Stimulated activated CD4-positive, alpha-beta T cell treated with anti-CD3 and anti-CD28 coated beads, TNF-alpha, amount 100 ng/mL, for 24 hours (primary cell): ENCODE results near the gene FKBP1B.
A peak's percentile ranks its signal among the peaks of the same experiment; 100 is the strongest.
"Not testable (repeated sequence)": the region's sequence is repeated elsewhere in the genome, so short reads cannot be mapped to it uniquely, and the experiment has no call there.

Experiments used
- DNase-seq, 3 experiments: peaks; one replicate each; pipeline ENCODE4 v3.0.0-alpha.2; 2020; ENCODE audit warnings: low read depth in 3 of 3

The FKBP1B gene

DNA sequence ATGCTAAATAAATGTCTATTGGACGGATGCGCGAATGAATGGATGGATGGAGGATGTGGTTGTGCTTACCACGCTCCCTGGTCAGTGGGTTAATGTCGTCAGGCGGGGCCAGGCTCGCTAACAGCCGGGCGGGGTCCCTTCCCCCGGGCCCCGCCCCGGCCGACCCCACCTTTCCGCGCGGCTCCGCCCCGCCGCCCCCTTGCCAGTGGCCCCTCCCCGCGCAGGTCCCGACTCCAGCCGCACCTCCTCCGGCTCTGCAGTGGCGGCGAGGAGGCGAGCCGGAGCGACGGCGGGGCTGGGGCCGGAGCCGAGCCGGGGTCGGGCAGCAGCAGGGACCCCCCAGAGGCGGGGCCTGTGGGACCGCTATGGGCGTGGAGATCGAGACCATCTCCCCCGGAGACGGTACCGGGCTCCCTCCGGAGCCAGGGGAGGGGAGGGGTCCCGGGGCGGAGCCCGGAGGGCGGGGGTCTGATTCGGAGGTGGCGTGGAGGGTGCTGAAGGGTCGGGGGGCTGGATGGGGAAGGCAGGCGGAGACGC lies at the start of gene FKBP1B:
Gene FKBP1B, plus strand, starts transcription at position 257 of the 537 bp plus-strand sequence. Its CDS starts 109 bp downstream, at position 366.
- peak in 2 of 3 experiments; percentile 13 to 59 for DNase-seq

DNA sequence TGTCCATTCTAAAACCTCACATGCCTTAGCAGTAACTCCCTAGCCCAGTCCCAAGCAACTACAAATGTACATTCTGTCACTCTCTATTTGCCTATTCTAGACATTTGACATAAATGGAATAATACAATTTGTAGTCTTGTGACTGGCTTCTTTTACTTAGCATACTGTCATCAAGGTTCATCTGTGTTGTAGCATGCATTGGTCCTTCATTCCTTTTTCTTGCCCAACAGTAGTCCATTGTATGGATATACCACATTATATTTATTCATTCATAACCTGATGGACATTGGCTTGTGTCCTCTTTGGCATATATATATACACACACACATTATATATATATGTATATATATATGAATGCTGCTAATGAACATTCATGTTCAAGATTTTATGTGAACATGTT lies 41.8 kb upstream of the FKBP1B start:
- no peak for DNase-seq

DNA sequence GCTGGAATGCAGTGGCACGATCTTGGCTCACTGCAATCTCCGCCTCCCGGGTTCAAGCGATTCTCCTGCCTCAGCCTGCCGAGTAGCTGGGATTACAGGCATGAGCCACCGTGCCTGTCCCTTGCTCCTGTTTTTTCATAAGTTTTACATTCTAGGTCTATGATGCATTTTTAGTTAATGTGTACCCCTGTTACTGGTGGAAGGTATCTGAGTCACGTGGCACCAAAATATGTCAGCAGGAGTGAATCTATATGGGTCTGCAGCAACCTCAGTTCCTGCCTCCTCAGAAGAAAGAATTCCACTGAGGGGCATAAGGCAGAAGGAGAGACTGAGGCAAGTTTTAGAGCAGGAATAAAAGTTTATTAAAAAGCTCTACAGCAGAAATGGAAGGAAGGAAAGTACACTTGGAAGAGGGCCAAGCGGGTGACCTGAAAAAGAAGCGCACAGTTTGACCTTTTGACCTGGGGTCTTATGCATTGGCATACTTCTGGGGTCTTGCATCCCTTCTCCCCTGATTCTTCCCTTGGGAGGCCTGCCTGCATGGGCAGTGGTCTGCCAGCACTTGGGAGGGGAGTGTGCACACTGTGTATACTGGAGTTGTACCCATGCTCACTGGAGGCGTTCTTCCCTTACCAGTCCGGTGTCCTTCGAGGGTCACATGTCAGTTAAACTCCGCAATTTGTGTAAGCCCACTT lies 40.7 kb upstream of the FKBP1B start:
- no peak for DNase-seq

DNA sequence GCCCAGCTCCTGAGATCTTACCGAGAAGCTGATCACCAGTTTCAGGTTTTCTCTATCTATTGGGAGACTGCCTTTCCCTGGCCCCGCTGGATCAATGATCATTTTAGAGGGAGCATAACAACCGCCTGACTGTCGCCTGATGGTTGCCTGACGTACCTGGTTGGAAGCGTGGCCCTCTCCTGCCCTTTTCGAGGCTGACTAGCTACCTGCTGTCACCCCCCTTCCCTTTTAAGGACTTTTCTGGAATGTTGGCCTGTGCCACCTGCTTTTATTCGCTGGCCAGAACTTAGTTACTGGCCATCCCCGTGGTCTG lies 40.2 kb upstream of the FKBP1B start:
- no peak for DNase-seq

DNA sequence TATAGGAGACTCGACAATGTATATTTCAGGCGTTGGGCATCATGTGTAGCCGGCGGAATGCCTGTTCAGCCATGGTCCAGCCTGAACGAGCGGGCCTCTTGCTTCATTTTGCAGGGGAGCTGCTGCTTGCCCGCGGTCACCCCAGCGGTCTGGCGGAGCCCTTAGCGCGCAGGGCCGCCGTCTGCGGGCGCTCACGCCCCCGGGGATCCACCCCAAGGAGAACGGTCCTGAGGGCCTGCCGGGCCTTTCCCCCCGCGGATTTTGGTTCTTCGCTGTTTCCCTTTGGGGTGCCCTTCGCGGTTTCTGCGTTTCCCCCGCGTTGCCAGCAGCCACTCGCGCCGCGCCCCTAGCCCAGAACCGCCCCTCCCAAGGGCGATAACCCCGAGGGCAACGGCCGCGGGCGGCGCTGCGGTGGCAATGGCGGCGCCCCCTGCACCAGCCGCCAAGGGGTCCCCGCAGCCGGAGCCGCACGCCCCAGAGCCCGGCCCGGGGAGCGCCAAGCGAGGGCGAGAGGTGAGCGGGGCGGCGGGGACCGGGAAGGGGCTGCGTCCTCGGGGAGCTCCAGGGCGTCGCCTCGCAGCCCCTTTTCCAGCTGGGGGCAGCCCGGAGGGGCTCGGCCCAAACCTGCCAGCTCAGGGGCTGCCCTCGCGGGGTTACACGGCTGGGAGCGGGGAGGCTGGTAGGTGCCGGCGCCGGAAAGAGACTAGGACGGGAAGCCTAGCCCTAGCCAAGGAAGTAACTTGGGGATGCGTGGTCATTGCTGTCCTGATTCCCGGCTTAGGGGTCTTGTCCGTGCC lies 39.7 kb upstream of the FKBP1B start, which contains the start of gene MFSD2B:
Gene MFSD2B, plus strand, starts transcription at position 406 of the 797 bp plus-strand sequence. Its CDS starts 12 bp downstream, at position 418.
- DNase-seq = no peak

DNA sequence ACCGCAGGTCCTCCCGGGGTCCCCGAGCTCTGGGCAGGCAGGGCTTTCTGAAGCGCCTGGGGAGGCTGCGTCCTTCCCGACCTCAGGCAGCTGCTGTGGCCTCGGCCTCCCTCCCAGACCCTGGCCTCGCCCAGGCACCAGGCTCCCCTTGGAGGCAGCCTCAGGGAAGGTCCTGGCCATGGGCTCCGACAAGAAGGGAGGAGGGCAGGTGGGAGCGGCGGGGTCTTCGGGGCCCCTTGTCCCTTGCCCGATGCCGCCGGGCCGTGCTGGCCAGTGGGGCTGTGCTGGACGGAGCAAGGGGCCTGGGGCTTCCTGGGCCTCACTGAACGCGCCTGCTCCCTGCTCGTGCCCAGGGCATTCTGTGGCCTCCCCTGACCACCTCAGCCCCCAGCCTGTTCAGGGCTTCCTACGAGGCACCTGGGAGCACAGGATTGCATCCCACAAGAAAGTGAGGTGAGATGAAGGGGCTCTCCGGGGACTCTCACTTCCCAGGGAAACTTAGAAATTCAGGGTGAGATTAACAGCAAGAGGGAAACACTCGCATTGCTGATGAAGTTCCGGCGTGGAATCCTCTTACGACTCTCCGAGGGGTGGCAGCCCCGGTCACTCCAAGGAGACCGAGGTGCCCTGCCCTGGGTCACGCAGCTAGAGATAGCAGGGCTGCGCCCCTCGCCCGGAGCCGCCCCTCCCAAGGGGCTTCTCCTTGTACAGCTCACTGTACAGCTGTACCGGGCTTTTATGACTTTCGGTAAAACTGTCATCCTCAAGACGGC lies 38.9 kb upstream of the FKBP1B start:
- DNase-seq = no peak

DNA sequence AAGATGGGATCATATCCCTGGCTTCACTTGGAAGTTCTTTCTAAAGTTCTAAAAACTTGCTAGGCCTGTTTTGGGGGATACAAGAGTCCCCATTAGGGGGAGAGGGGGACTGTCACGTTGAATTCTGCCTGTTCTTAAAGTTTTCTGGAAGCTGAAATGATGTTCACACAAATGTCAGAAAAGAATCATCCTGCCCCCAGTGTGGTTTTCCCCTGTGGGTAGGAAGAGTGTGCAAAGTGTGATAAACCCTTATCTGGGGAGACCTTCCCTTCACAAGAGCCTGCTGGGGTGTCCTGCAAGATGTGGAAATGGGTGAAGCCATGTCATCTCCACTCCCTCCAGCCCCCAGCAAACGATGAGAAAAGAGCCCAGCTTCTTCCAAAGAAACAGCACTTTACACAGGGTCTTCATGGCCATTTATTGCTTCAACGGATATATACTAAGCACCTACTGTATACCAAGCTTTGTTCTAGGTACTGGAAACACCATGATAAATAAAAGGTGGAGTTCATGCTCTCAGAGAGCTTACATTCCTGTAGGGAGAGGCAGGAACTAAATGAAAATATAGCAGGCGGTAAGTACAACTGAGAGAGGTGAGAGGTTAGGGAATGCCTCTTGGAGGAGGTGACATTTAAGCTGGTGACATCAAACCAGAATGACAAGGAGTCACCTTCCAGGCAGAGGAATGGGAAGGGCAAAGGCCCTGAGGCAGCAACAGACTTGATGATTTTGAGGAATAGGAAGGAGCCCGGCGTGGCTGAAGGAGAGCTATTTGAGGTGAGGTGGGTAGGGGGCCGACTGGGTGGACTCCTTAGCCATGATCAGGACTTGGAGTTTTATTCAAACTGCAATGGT lies 38.1 kb upstream of the FKBP1B start:
- DNase-seq = no peak

DNA sequence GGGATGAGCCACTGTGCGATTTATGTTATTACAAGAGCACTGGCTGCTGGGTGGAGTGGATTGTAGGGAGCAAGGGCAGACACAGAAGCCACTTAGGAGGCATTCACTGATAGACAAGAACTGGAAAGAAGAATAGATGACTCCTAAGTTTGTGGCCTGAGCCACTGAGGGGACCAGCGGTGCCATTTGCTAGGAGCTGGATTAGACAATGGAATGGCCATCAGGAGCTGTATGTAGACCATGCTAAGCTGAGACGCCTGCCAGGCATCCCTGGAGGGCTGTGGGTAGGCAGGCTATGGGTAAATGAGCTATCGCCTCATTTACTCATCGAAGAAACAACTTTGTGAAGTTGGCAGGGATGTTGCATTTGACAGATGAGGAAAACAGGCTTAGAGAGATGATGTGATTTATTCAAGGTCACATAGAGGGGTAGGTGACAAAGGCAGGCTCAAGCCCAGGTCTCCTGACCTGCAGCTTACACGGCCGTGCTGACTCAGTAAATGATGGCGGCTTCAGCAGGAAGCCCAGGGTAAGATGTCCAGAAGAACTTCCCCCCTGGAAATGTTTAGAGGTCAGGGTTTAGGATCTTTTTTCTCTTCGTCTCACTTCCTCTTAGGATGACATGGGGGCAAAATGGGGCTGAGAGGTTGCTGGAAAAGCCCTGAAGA lies 36.9 kb upstream of the FKBP1B start:
- no peak for DNase-seq

DNA sequence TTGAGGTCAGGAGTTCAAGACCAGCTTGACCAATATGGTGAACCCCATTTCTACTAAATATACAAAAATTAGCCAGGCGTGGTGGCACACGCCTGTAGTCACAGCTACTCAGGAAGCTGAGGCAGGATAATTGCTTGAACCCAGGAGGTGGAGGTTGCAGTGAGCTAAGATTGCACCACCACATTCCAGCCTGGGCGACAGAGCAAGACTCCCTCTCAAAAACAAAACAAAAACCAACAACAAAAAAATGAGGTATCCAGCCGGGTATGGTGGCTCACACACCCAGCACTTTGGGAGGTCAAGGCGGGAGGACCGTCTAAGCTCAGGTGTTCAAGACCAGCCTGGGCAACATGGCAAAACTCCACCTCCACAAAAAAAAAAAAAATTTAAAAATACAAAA lies 34.6 kb upstream of the FKBP1B start:
- not testable (repeated sequence) for DNase-seq

DNA sequence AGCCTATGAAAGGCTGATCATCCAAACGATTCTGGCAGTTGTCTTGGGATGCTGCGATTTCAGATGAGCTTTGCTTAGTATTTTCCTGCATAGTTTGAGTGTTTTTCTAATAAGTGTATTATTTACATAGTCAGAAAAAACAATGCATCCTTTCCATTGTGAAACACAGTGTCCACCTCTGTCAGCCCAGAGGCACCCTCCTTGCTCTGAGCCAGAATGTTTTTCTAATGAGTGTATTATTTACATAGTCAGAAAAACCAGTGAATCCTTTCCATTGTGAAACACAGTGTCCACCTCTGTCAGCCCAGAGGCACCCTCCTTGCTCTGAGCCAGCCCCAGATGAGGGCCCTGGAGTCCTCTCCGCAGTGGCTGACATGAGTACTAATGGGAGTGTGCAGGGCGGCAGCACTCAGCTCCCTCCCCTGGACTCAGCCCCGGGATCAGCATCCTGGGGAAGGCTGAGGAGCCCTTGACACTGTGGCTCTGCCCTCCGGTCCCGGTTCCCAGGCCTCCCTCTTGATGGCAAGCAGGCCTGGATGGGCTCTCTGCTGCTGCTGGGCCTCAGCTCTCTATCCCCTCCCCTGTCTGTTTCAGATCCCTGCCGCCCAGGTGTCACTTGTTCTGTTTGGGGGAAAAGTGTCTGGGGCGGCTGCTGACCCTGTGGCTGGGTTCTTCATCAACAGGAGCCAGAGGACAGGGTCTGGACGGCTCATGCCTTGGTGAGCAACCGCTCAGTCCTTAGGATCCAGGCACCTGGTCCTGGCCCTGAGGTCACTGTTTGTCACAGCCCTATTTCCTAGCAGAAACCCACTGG lies 33.8 kb upstream of the FKBP1B start:
- DNase-seq = no peak

DNA sequence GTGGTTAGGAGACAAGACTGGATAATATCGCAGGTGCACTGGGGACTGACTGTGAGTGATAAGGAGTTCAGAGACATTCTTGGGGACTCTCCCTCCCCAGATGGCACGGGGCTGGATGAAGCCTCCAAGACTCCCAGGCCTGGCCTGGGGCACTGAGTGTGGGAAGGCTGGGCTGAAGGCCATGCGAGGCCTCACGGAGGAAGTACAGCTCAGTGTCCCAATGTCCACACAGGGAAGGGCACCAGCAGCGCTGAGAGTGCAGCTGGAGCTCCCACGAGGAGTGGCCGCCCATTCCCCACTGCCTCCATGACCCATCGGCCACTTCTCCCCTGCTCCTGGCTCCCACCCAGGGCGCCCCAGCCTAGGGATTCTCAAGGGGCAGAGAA lies 33.2 kb upstream of the FKBP1B start:
- no peak for DNase-seq

DNA sequence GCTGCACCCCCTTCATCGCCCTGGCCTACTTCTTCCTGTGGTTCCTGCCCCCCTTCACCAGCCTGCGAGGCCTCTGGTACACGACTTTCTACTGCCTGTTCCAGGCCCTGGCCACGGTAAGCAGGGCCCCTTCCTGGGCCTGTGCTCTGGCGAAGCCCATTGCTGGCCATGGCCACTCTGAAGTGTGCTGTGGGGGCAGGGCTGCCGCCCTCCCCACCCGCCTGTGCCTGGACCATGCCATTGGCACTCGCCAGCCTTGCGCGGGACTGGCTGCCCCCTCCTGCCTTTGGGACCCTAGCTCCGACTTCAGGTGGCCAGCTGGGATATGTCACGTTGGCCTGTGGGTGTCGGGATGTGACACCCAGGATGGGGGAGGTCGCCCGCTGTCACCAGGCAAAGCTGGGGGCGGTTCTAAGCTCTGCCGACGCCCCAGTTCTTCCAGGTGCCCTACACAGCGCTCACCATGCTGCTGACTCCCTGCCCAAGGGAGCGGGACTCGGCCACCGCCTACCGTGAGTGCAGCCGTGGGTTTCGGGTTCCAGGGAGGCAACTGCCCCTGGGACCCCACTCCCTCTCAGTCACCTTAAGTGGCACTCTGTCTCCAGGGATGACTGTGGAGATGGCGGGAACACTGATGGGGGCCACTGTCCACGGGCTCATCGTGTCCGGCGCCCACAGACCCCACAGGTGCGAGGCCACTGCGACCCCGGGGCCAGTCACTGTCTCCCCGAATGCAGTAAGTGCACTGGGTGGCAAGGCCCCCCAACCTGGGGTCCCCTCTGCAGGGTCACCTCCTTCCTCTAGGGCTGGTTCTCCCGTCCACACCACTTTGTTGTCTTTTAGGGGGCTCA lies 32.5 kb upstream of the FKBP1B start:
- no peak for DNase-seq

DNA sequence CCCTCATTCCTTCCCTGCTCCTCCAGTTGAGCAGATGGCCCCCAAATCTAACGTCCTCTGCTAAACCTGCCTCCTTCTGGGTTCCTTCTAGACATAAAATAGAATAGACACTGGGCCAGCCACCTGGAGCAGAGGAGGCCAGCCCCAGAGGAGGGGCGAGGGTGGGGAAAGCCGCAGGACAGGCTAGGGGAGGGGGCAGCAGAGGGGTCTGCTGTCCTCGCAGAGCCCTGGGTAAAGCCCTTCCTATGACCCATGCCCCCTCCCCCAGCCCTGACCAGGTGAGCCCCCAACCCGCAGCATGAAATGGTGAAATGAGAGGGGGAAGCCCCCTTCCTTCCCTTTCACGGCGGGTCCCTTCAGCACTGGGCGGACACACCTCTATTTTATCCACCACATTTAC lies 31.8 kb upstream of the FKBP1B start:
- no peak for DNase-seq

DNA sequence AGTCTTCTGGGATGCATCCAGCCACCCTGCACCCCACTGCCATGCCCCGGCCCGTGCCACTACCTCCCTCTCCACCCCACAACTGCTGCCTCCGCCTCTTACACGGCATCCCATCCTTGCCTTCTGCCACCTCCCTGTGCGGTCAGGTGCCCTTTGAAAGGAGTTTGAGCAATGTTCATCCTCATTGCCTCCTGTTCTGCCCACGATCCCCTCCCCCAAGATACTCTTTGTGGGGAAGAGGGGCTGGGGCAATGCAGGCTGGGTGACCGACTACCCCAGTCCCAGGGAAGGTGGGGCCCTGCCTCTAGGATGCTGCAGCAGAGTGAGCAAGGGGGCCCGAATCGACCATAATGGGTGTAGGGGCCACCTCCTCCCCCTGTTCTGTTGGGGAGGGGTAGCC lies 31.3 kb upstream of the FKBP1B start:
- DNase-seq = no peak

DNA sequence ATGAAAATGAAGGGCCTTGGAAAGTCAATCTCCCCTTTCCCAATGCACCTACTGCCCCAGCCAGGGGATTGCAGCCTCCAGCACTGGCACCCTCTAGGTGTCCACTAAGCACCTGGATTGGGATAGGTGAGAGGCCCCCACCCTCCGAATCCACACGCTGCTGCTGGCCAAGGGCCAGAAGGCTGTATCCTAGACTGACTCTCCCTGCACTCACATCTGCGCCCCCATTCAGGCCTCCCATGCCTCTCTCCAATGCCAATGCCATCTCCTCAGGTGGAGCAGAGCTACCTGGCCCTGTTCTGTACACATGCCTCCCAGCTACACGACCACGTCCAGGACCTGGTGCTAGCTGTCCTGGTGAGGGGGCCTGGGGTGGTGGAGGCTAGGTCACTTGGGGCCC lies 29.8 kb upstream of the FKBP1B start:
- DNase-seq = no peak

DNA sequence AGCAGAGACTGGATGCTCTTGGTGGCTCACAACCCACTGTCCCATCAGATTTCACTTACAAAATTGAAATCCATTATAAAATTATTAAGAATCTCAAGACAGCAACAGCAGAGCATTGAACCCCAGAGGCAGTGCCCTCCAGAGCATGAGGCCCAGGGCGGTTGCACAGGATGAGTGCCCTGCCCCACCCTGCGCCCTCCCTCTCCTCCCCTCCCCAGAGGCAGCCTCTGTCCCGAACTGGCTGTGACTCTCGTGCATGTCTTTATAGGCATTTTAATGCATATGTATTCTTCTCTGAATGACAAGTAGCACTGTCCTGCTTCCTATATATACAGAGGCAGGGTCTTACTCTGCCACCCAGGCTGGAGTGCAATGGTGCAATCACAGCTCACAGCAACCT lies 29.3 kb upstream of the FKBP1B start:
- DNase-seq = no peak

DNA sequence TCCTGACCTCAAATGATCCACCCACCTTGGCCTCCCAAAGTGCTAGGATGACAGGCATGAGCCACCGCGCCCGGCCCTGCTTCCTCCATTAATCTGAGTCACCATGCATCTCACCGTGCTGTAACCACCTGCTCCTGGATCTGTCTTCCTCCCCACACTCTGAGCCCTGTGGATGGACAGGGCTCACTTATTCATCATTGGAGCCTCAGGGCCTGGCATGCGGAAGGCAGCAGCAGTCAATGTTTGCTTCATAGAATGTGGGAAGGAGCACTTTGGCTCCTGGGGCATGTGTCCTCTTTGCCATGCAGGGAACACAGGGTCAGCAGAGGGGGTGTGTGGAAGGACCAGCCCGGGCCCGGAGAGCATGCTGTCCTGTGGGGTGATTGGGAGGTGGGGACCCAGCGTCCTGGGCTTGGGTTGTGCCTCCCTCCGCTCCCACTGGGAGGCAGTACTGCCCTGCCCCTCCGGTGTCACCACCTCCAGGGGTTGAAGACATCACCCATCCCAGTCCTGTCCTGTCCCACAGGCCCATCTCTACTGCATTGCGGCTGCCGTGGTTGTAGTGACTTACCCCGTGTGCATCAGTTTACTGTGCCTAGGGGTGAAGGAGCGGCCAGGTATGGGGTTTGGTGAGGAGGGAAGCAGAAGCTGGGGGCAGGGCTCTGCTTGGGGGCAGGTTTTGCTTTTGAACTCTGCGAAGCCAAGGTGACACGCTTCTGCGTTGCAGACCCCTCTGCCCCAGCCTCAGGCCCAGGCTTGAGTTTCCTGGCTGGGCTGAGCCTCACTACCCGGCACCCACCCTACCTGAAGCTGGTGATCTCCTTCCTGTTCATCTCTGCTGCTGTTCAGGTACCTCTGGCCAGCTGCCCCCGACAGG lies 28.2 kb upstream of the FKBP1B start:
- peak in 1 of 3 experiments; percentile 14 for DNase-seq
